Coronary artery (tissue), 2 donors: Measurements from ENCODE around the gene CALY.

Experiments
- DNase-seq: peaks from one replicate; pipeline ENCODE4 v3.0.0-alpha.2; 2017; ENCODE audit warnings: low spot score
- H3K27ac ChIP-seq, 2 donors: fragments of 200-600 bp; sonication (generic); one replicate each; pipeline ENCODE4 v1.5.1; 2016 to 2019
- H3K4me3 ChIP-seq: fragments of 200-600 bp; sonication (generic); 2 replicates; pipeline ENCODE4 v1.5.1; 2016; ENCODE audit warnings: mild to moderate bottlenecking, moderate library complexity
- TF ChIP-seq, protein P1 (sequence below): fragments of 200-600 bp; sonication (generic); IDR thresholded peaks from one replicate; pipeline ENCODE4 v1.5.1; 2019; ENCODE audit warnings: antibody characterized with exemption

CALY gene

GRCh38 chr10:133282846-133283390 lies 53.8 kb downstream of the CALY start:
- TF ChIP-seq, protein P1, sequence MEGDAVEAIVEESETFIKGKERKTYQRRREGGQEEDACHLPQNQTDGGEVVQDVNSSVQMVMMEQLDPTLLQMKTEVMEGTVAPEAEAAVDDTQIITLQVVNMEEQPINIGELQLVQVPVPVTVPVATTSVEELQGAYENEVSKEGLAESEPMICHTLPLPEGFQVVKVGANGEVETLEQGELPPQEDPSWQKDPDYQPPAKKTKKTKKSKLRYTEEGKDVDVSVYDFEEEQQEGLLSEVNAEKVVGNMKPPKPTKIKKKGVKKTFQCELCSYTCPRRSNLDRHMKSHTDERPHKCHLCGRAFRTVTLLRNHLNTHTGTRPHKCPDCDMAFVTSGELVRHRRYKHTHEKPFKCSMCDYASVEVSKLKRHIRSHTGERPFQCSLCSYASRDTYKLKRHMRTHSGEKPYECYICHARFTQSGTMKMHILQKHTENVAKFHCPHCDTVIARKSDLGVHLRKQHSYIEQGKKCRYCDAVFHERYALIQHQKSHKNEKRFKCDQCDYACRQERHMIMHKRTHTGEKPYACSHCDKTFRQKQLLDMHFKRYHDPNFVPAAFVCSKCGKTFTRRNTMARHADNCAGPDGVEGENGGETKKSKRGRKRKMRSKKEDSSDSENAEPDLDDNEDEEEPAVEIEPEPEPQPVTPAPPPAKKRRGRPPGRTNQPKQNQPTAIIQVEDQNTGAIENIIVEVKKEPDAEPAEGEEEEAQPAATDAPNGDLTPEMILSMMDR, result no peak
- Histone ChIP-seq H3K27ac (no peak overlapping the region), H3K4me3 (no peak overlapping the region)
- DNase-seq, result no peak

- DNase-seq, result no peak
- no peak overlapping the region for H3K27ac ChIP-seq
- H3K4me3 ChIP-seq, result no peak overlapping the region
- TF ChIP-seq, protein P1, result no peak
Measured at GRCh38 chr10:133281628-133282372, 54.9 kb downstream of the CALY start.

- TF ChIP-seq, protein P1, result no peak
- no peak for DNase-seq
- Histone ChIP-seq H3K4me3 (no peak overlapping the region), H3K27ac (no peak overlapping the region)
Measured at GRCh38 chr10:133281084-133281483, 55.6 kb downstream of the CALY start.

DNA sequence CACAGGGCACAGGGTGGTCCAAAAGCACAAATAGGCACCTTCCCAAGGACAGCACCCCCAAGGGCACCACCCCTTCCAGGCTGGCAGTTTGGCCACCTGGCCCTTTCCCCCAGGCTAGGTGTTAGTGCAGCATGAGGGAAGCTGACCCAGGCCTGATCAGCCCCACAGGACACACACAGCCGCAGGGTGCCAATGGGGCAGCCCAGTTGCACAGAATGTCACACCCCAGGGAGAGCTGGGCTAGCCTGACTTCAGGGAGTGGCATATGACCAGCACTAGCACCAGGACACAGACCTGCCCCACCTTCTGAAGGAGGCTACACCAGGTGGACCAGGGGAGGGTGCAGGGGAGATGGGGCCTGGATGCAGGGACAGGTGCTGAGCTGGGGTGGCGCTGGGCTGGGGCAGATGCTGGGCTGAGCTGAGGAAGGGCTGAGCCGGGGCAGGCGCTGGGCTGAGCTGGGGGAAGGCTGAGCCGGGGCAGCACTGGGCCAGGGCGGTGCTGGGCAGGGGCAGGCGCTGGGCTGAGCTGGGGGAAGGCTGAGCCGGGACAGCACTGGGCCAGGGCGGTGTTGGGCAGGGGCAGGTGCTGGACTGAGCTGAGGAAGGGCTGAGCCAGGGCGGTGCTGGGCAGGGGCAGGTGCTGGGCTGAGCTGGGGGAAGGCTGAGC lies 56.2 kb downstream of the CALY start:
- Histone ChIP-seq H3K4me3 (no peak overlapping the region), H3K27ac (no peak overlapping the region)
- TF ChIP-seq, protein P1, result no peak

DNA sequence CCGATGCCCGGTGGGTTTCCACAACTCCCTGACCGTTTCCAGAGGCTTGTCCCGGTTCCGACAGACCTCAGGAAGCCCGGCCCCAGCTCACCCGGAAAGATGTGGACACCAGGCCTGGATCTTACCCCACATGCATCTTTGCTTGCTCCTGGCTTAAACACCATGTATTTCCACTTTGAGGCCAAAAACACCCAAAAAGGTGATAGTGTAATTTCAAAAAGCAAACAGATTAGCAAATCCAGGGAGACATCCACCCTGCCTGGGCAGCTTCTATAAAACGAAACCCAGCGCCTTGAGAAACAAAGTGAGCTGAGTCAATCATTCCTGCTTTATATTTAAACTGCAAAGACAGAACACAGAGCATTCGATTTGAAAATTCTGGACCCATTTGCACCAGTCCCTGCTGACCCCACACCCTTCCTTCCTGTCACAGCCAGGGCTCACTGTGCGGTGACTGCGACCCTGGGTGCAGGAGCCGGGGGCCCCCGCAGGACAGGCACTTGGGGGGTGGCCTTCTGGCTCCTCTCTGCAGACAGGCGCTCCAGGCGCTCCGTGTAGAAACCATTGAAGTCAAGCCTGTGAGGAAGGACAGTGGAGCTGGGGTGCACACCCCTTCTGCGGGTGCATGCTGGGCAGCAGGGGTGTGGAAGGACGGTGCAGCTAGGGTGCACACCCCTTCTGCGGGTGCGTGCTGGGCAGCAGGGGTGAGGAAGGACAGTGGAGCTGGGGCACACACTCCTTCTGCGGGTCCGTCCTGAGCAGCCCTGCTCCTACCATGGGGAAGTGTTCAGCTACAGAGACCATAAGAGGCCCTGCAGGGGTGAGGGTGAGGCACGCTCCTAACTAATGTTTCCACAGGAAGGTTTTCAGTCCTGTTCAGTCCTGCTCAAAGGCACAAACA lies 57.1 kb downstream of the CALY start:
- TF ChIP-seq, protein P1, result no peak
- Histone ChIP-seq H3K4me3 (no peak overlapping the region), H3K27ac (no peak overlapping the region)
- DNase-seq, result no peak

More for the DNA sequence above, 56.2 kb downstream of the CALY start:
- no peak for DNase-seq

DNA sequence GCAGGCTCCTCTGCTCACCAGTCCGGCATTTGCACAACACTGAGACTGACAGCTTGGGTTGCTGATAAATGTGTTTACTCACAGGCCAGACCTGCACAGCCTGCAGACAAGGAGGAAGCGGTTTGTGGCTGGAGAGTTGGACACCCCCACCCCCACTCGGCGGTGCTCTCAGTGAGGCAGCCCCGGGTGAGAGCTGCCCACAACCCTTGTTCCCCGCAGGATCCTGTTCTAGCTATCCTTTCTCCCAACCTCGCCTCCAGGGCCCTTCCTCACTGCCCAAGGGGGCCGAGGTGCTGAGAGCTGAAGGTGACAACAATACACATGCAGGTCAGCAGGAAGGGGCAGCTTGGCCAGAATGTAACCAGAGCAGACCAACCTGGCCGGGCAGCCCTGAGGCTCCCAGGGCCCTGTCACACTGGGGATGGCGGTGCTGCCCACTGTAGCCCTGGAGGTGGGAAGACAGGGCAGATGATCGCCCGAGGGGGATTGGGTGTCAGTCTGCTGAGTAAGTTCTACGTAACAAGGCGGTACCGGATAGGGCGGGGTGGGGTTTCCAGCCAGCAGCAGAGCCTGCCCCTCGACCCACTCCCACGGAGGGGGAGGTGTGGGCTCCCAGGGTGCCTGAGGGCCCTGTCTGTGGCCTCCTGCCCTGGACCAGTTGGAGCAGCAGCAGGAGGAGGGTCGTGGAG lies 58.0 kb downstream of the CALY start:
- peak overlapping the region in 1 of 2 donors; percentile 22 for H3K27ac ChIP-seq
- no peak overlapping the region for H3K4me3 ChIP-seq
- TF ChIP-seq, protein P1, result no peak
- no peak for DNase-seq
